Suprapubic skin (tissue), 4 donors: ENCODE data around the gene COX7A1. TPM values are rescaled to one million over a fixed set of nuclear protein-coding genes. Genes with fewer than 3 reads are reported as not detected.

Source experiments
- DNase-seq, 2 donors: peaks; one replicate each; pipeline ENCODE4 v3.0.0-alpha.2; 2019; ENCODE audit warnings: low spot score in 2 of 2
- H3K27ac ChIP-seq: fragments of 200-600 bp; sonication (generic); one replicate; pipeline ENCODE4 v1.5.1; 2019
- H3K27me3 ChIP-seq: fragments of 200-600 bp; sonication (generic); one replicate; pipeline ENCODE4 v1.5.1; 2019
- H3K36me3 ChIP-seq: fragments of 200-600 bp; sonication (generic); one replicate; pipeline ENCODE4 v1.5.1; 2019
- H3K4me1 ChIP-seq: fragments of 200-600 bp; sonication (generic); one replicate; pipeline ENCODE4 v1.5.1; 2019
- H3K4me3 ChIP-seq: fragments of 200-600 bp; sonication (generic); one replicate; pipeline ENCODE4 v1.5.1; 2019; ENCODE audit warnings: mild to moderate bottlenecking
- H3K9me3 ChIP-seq: fragments of 200-600 bp; sonication (generic); one replicate; pipeline ENCODE4 v1.5.1; 2019
- EP300 ChIP-seq: sonication (generic); formaldehyde crosslinking; IDR thresholded peaks from one replicate; pipeline ENCODE4 v1.6.1; 2017; ENCODE audit warnings: antibody characterized with exemption
- POLR2A ChIP-seq, 2 donors: fragments of 450-650 bp; IDR thresholded peaks; one replicate each; pipeline ENCODE4 v1.6.1; 2017; ENCODE audit warnings: antibody characterized with exemption in 2 of 2, mild to moderate bottlenecking in 2 of 2, moderate library complexity in 2 of 2
- POLR2AphosphoS5 ChIP-seq, 3 donors: sonication (generic); formaldehyde crosslinking; IDR thresholded peaks; one replicate each; pipeline ENCODE4 v1.6.1; 2017; ENCODE audit warnings: antibody characterized with exemption in 3 of 3
- WGBS: methylation state at CpG from one replicate; pipeline ENCODE4 v1.1.5; 2018; 5-methylcytosine and 5-hydroxymethylcytosine counted together
- total RNA-seq, 4 donors: library from RNA; depleted of rRNA; stranded (reverse); fragments of >200 nt; gene quantifications; one replicate each; pipeline ENCODE4 v1.1.0, GENCODE V29; 2016
- TF ChIP-seq, protein P1 (sequence below), 2 donors: fragments of 200-600 bp in 1 of 2; fragments of 450-650 bp in 1 of 2; sonication (generic) in 1 of 2; IDR thresholded peaks; one replicate each; pipeline ENCODE4 v1.5.1; 2016 to 2019; ENCODE audit warnings: antibody characterized with exemption in 2 of 2, mild to moderate bottlenecking in 1 of 2, moderate library complexity in 1 of 2

The COX7A1 gene
- total RNA-seq, 4 donors from 2014 or later = 5.6 to 17.1 (median 11.4) TPM

GRCh38 chr19:36160821-36161596 lies 8.8 kb upstream of the COX7A1 start:
- H3K9me3 ChIP-seq = no peaks in the 10 kb centered on the region
- no peaks in the 10 kb centered on the region for H3K4me1 ChIP-seq
- TF ChIP-seq EP300 (no peak), POLR2A (IDR thresholded peaks at IDR 0.05) (no peak), POLR2AphosphoS5 (IDR thresholded peaks at IDR 0.05) (no peak)
- TF ChIP-seq, protein P1, sequence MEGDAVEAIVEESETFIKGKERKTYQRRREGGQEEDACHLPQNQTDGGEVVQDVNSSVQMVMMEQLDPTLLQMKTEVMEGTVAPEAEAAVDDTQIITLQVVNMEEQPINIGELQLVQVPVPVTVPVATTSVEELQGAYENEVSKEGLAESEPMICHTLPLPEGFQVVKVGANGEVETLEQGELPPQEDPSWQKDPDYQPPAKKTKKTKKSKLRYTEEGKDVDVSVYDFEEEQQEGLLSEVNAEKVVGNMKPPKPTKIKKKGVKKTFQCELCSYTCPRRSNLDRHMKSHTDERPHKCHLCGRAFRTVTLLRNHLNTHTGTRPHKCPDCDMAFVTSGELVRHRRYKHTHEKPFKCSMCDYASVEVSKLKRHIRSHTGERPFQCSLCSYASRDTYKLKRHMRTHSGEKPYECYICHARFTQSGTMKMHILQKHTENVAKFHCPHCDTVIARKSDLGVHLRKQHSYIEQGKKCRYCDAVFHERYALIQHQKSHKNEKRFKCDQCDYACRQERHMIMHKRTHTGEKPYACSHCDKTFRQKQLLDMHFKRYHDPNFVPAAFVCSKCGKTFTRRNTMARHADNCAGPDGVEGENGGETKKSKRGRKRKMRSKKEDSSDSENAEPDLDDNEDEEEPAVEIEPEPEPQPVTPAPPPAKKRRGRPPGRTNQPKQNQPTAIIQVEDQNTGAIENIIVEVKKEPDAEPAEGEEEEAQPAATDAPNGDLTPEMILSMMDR (IDR thresholded peaks at IDR 0.05) = no peak
- WGBS = 81% methylated on average over 7 of the region's 7 CpGs
- no peaks in the 10 kb centered on the region for H3K36me3 ChIP-seq
- H3K27me3 ChIP-seq = no peaks in the 10 kb centered on the region
- no peak overlapping the region for H3K4me3 ChIP-seq
- H3K27ac ChIP-seq = no peak overlapping the region
- no peak for DNase-seq

DNA sequence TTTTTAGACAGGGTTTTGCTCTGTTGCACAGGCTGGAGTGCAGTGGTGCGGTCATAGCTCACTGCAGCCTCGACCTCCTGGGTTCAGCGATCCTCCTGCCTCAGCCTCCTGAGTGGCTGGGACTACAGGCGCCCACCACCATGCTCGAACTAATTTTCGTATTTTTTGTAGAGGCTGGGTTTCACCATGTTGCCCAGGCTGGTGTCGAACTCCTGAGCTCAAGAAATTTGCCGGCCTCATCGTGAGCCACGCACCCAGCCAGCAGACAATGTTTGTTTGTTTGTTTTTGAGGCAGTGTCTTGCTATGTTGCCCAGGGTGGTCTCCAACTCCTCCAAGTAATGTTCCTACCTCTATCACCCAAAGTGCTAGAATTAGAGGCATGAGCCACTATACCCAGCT lies 879 bp upstream of the COX7A1 start:
- Histone ChIP-seq H3K4me1 (peaks cover 40% of the 10 kb centered on the region), H3K36me3 (peaks cover 25% of the 10 kb centered on the region), H3K27ac (peak overlapping the region; percentile 93), H3K27me3 (no peaks in the 10 kb centered on the region), H3K9me3 (no peaks in the 10 kb centered on the region), H3K4me3 (peak overlapping the region; percentile 53)
- 93% methylated on average over 10 of the region's 10 CpGs for WGBS
- no peak for DNase-seq
- TF ChIP-seq POLR2AphosphoS5 (IDR thresholded peaks at IDR 0.05) (no peak), EP300 (no peak), POLR2A (IDR thresholded peaks at IDR 0.05) (no peak)
- TF ChIP-seq, protein P1 (IDR thresholded peaks at IDR 0.05) = no peak

- DNase-seq = no peak
- 18% methylated on average over 11 of the region's 16 CpGs for WGBS
- Histone ChIP-seq H3K4me1 (peaks cover 40% of the 10 kb centered on the region), H3K27ac (peak overlapping the region; percentile 93), H3K27me3 (no peaks in the 10 kb centered on the region), H3K9me3 (no peaks in the 10 kb centered on the region), H3K36me3 (peaks cover 36% of the 10 kb centered on the region), H3K4me3 (peak overlapping the region; percentile 53)
- no peak for TF ChIP-seq EP300
- TF ChIP-seq, protein P1 (IDR thresholded peaks at IDR 0.05) = no peak
- no peak for TF ChIP-seq POLR2A (IDR thresholded peaks at IDR 0.05)
- TF ChIP-seq POLR2AphosphoS5 (IDR thresholded peaks at IDR 0.05) = no peak
These were observed 262 bp downstream of the COX7A1 start for GRCh38 chr19:36152019-36152351.

DNA sequence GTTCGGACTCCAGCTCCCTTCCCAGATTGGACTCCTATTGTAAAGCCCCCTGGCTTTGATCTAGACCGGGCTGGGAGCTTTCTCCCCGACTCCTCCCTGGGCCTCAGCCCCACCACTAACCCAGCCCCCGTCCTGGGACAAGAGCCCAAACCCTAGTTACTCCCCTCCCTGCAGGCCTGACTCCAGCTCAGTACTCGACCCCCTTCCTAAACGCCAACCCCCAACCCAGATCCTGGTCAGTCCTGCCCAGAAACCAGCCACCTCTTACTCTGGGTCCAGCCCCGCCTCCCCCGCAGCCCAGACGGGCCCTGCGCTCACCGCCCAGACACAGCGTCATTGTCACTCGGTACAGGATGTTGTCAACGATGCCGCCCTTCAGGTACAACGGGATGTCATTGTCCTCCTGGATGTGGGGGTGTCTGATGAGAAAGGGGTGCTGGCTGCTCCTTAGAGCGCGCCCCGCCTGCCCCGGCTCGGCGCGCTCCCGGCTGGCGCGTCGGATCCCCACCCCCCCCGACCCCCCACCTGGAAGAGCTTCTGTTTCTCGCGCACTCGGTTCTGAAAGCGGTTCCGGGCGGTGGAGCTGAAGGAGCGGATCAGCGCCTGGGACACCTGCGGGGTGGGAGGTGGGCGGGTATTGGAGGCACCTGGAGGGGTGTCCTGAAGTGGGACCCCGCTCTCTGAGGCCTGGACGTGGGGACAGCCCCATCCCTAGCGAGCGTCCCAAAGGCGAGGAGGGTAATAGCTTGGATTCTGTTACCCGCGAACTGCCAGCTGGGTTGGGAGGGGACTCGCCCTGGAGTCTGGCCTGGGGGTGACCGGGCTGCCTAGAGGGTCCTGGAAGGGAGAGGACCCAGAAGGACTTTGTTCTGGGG lies 866 bp downstream of the COX7A1 start:
- peak overlapping the region; percentile 53 for H3K4me3 ChIP-seq
- TF ChIP-seq POLR2AphosphoS5 (IDR thresholded peaks at IDR 0.05) = peak in 1 of 3 donors; percentile 30
- TF ChIP-seq, protein P1 (IDR thresholded peaks at IDR 0.05) = no peak
- peaks cover 42% of the 10 kb centered on the region for H3K36me3 ChIP-seq
- no peaks in the 10 kb centered on the region for H3K27me3 ChIP-seq
- H3K9me3 ChIP-seq = no peaks in the 10 kb centered on the region
- WGBS = 47% methylated on average over 35 of the region's 47 CpGs
- peak overlapping the region; percentile 93 for H3K27ac ChIP-seq
- DNase-seq = peak; percentile 81 to 85
- H3K4me1 ChIP-seq = peaks cover 40% of the 10 kb centered on the region

- Histone ChIP-seq H3K9me3 (no peaks in the 10 kb centered on the region), H3K36me3 (peaks cover 50% of the 10 kb centered on the region), H3K27ac (peak overlapping the region; percentile 93), H3K4me1 (peaks cover 40% of the 10 kb centered on the region), H3K4me3 (peak overlapping the region; percentile 53), H3K27me3 (no peaks in the 10 kb centered on the region)
- 62% methylated on average over 4 of the region's 5 CpGs for WGBS
- no peak for DNase-seq
- TF ChIP-seq POLR2A (IDR thresholded peaks at IDR 0.05) (no peak), EP300 (no peak), POLR2AphosphoS5 (IDR thresholded peaks at IDR 0.05) (no peak)
- TF ChIP-seq, protein P1 (IDR thresholded peaks at IDR 0.05) = no peak
These were observed 1.7 kb downstream of the COX7A1 start for GRCh38 chr19:36150586-36150985.
